Transverse colon (tissue), 4 donors: ENCODE data around the gene CRK.

ENCODE experiments used
- CTCF ChIP-seq, 5 experiments: fragments of 200-600 bp in 3 of 5; fragments of 450-650 bp in 2 of 5; sonication (generic) in 3 of 5; IDR thresholded peaks; 1 replicate in 2 of 5; 2 replicates in 3 of 5; pipeline ENCODE4 v1.5.1; 2016 to 2017; ENCODE audit warnings: antibody characterized with exemption in 5 of 5, inconsistent platforms in 3 of 5, mild to moderate bottlenecking in 2 of 5, moderate library complexity in 1 of 5
- EP300 ChIP-seq: sonication (generic); formaldehyde crosslinking; IDR thresholded peaks from one replicate; pipeline ENCODE4 v1.6.1; 2017; ENCODE audit warnings: antibody characterized with exemption, low read depth
- POLR2A ChIP-seq: fragments of 450-650 bp; IDR thresholded peaks from one replicate; pipeline ENCODE4 v1.6.1; 2016; ENCODE audit warnings: antibody characterized with exemption, mild to moderate bottlenecking, moderate library complexity
- POLR2AphosphoS5 ChIP-seq, 3 donors: sonication (generic); formaldehyde crosslinking; IDR thresholded peaks; one replicate each; pipeline ENCODE4 v1.6.1; 2016; ENCODE audit warnings: antibody characterized with exemption in 3 of 3

- no peak for TF ChIP-seq CTCF (IDR thresholded peaks at IDR 0.05)
- TF ChIP-seq POLR2A: no peak
- TF ChIP-seq POLR2AphosphoS5 (IDR thresholded peaks at IDR 0.05): peak in 2 of 3 donors; percentile 22 to 64
- TF ChIP-seq EP300: no peak
These were observed 39.4 kb upstream of the CRK start for GRCh38 chr17:1495265-1495989.
